GM06990 (cell line): Measurements from ENCODE around the gene CTRB2.
A peak's percentile ranks its signal among the peaks of the same experiment; 100 is the strongest.

ENCODE experiments used
- DNase-seq: peaks from one replicate; pipeline ENCODE4 v3.0.0-alpha.2; 2011; ENCODE audit not compliant: insufficient read length; ENCODE audit errors: extremely low read depth
- H3K27me3 ChIP-seq: replicated peaks from 2 replicates; pipeline ENCODE4 v1.6.0; 2011; ENCODE audit warnings: low read length; ENCODE audit not compliant: control insufficient read depth, insufficient read depth
- H3K36me3 ChIP-seq: 2 replicates; pipeline ENCODE4 v1.5.1; 2011; ENCODE audit warnings: low read length; ENCODE audit not compliant: control insufficient read depth, insufficient read depth
- H3K4me3 ChIP-seq: replicated peaks from 2 replicates; pipeline ENCODE4 v1.5.1; 2011; ENCODE audit warnings: low read depth, mild to moderate bottlenecking, control low read depth, low read length
- CTCF ChIP-seq: IDR thresholded peaks from 2 replicates; pipeline ENCODE4 v1.5.1; 2011; ENCODE audit warnings: low read length, control low read depth, mild to moderate bottlenecking, inconsistent platforms; ENCODE audit not compliant: insufficient read depth, poor library complexity, severe bottlenecking

The CTRB2 gene

GRCh38 chr16:75251280-75252048, 44.5 kb upstream of the CTRB2 start, which contains the start of gene BCAR1:
BCAR1 (minus strand) TSS chr16:75251624; CDS start chr16:75251482, 142 bp downstream.
- DNase-seq, result peak; percentile 81
- no peaks in the 10 kb centered on the region for H3K27me3 ChIP-seq
- H3K4me3 ChIP-seq, result peak within 1 kb of the TSS; percentile 76
- no peaks in the 10 kb centered on the region; the same call in none of the 2 replicates for H3K36me3 ChIP-seq
- no peak for TF ChIP-seq CTCF

- no peak for DNase-seq
- no peaks in the 10 kb centered on the region for H3K27me3 ChIP-seq
- TF ChIP-seq CTCF, result no peak
- peak overlapping the region; percentile 76 for H3K4me3 ChIP-seq
- H3K36me3 ChIP-seq, result no peaks in the 10 kb centered on the region; the same call in none of the 2 replicates
These were observed 43.9 kb upstream of the CTRB2 start for GRCh38 chr16:75250809-75251279.

- no peak for DNase-seq
- Histone ChIP-seq H3K27me3 (no peaks in the 10 kb centered on the region), H3K4me3 (peak overlapping the region; percentile 76), H3K36me3 (no peaks in the 10 kb centered on the region; the same call in none of the 2 replicates)
- no peak for TF ChIP-seq CTCF
These were observed 43.3 kb upstream of the CTRB2 start for GRCh38 chr16:75250089-75250808.

DNA sequence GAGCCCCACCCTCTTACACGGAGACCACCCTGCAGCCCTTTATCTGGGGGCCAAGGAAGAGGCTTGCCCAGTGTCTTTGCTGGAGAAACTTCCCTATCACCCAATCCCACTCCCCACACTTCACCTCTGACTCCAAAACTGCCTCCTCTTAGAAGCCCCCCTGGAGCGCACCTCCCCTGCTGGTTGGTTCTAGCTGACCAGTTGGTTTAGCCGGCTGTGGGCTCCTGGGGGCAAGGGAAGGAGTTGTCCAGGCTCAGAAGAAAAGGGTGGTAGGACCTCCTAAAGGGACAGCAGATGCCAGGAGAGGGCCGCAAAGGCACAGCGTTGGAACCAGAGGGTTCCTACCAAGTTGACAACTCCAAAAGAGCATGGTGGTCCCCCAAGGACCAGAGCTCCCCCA, 42.5 kb upstream of the CTRB2 start:
- no peaks in the 10 kb centered on the region for H3K27me3 ChIP-seq
- no peaks in the 10 kb centered on the region; the same call in none of the 2 replicates for H3K36me3 ChIP-seq
- H3K4me3 ChIP-seq, result no peak overlapping the region; the same call in 1 of the 2 replicates
- no peak for DNase-seq
- no peak for TF ChIP-seq CTCF

- Histone ChIP-seq H3K27me3 (no peaks in the 10 kb centered on the region), H3K4me3 (no peak overlapping the region), H3K36me3 (no peaks in the 10 kb centered on the region; the same call in none of the 2 replicates)
- DNase-seq, result no peak
- no peak for TF ChIP-seq CTCF
These were observed 41.8 kb upstream of the CTRB2 start for GRCh38 chr16:75248536-75249380.
